ENCODE results near the gene SLC24A4.

DNA sequence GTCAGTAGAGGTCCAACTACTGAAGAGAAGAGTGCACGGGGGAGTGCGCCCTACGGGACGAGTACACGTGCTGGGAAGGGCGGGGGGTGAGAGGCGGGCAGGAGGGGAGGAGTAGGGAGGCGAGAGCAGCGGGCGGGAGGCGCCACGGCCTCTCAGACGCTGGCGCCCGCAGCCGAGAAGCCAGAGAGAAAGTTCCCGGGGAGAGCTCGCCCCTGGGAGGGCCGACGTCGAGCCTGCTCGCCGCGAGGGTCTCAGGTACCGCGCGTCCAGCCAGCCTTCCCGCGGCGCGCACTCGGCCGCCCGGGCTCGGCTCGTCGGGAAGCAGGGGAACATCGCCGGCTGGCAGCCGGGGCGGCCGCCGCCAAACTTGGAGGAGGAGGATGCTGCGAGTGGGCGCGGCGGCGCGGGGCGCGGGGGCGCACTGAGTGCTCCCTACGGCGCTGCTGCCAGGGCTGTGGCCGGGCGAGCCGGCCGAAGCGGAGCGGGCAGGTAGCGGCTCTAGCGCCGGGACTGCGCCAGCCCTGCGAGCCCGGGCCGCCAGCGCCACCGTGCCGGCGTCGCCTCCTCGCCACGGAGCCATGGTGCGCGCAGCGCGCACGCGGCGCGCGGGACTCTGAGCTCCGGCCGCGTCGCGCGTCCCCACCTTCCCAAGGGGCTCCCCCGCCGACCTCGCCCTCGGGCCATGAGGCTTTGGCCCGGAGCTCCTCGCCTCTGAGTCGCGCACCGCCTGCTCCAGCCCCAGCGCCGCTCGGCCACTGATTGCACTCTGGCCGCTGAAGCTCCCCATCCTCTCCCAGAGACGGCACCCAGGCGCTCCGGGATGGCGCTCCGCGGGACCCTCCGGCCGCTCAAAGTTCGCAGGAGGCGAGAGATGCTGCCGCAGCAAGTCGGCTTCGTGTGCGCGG is at the start of gene SLC24A4:
- TF ChIP-seq CTCF (IDR thresholded peaks at IDR 0.05; ENCODE audit: poor library complexity) (no peak), EZH2phosphoT487 (IDR thresholded peaks at IDR 0.05; ENCODE audit: low read depth, severe bottlenecking, unreplicated experiment) (peak; percentile 28)

Data from hepatocyte (in vitro differentiated cells).